NB4 (cell line): ENCODE measurements around the gene PAEP.

Source experiments
- POLR2A ChIP-seq: IDR thresholded peaks from 2 replicates; pipeline ENCODE4 v1.6.1; 2011; ENCODE audit warnings: mild to moderate bottlenecking; ENCODE audit not compliant: insufficient read length; ENCODE audit errors: extremely low read depth
- TF ChIP-seq, protein P1 (sequence below): IDR thresholded peaks from one replicate; pipeline ENCODE4 v1.5.1; 2012; ENCODE audit warnings: low read depth, low read length
- TF ChIP-seq, protein P2 (sequence below): IDR thresholded peaks from 2 replicates; pipeline ENCODE4 v1.6.1; 2011; ENCODE audit warnings: low read depth, low read length

DNA sequence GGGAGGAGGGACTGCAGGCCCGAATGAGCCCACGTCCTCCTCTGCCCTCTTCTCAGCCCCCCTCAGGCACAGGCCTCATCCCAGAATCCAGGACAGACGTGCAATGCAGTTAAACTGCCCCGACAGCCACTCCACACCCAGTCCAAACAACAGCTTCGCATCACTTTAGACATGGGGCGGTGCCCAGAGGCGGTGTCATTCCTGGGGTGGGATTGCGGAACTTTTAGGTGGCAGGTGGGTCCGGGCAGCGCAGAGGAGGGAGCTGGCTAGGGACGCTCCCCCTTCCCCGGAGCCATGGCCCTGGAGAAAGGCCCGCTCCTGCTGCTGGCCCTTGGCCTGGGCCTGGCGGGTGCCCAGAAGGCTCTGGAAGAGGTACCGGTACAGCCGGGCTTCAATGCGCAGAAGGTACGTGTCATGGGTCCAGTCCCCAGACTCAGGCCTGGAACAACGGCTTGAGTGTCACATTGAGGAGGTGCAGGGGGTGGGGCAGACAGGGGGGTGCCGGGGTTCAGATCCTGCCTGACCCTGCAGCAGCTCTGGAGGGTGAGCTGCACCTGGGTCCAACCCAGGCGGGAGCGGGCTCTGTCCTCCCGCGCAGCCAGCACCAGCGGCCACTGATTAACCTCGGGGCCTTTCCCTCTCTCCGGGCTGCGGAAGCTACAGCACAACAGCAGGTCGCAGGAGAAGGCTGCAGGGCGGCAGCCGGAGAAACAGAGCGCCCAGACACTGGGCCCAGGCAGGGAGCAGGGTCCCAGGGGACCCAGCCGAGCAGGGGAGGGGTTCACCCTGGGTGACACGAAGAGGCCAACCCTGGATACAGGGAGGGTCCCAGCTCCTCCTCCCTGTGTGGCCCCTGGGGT is 52.6 kb downstream of the PAEP start:
- TF ChIP-seq, protein P1, sequence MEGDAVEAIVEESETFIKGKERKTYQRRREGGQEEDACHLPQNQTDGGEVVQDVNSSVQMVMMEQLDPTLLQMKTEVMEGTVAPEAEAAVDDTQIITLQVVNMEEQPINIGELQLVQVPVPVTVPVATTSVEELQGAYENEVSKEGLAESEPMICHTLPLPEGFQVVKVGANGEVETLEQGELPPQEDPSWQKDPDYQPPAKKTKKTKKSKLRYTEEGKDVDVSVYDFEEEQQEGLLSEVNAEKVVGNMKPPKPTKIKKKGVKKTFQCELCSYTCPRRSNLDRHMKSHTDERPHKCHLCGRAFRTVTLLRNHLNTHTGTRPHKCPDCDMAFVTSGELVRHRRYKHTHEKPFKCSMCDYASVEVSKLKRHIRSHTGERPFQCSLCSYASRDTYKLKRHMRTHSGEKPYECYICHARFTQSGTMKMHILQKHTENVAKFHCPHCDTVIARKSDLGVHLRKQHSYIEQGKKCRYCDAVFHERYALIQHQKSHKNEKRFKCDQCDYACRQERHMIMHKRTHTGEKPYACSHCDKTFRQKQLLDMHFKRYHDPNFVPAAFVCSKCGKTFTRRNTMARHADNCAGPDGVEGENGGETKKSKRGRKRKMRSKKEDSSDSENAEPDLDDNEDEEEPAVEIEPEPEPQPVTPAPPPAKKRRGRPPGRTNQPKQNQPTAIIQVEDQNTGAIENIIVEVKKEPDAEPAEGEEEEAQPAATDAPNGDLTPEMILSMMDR: no peak
- TF ChIP-seq POLR2A: no peak
- TF ChIP-seq, protein P2, sequence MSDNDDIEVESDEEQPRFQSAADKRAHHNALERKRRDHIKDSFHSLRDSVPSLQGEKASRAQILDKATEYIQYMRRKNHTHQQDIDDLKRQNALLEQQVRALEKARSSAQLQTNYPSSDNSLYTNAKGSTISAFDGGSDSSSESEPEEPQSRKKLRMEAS: no peak
